Left forelimb (tissue), 1 donor: ENCODE results near the gene PRR5L.
"Not testable (repeated sequence)": the region's sequence is repeated elsewhere in the genome, so short reads cannot be mapped to it uniquely, and the experiment has no call there.

Source experiments
- DNase-seq: peaks from one replicate; pipeline ENCODE4 v3.0.0-alpha.2; 2018; ENCODE audit warnings: low spot score

Gene PRR5L

GRCh38 chr11:36499315-36499714 lies 203.2 kb downstream of the PRR5L start:
- no peak for DNase-seq

- DNase-seq, result no peak
These were observed 204.2 kb downstream of the PRR5L start for GRCh38 chr11:36500315-36500721.

- no peak for DNase-seq
These were observed 205.1 kb downstream of the PRR5L start for GRCh38 chr11:36501236-36501635.

GRCh38 chr11:36507824-36508489 lies 211.9 kb downstream of the PRR5L start:
- no peak for DNase-seq

- no peak for DNase-seq
These were observed 212.7 kb downstream of the PRR5L start for GRCh38 chr11:36508743-36509142.

- no peak for DNase-seq
These were observed 213.1 kb downstream of the PRR5L start for GRCh38 chr11:36509201-36509639.

GRCh38 chr11:36509694-36510593 lies 213.9 kb downstream of the PRR5L start, which contains the start of gene TRAF6:
TSS of gene TRAF6 (minus strand) at chr11:36510272. CDS start at chr11:36501515, 8,757 bp downstream.
- peak; percentile 94 for DNase-seq

- DNase-seq, result no peak
These were observed 214.5 kb downstream of the PRR5L start for GRCh38 chr11:36510594-36510942.

- DNase-seq, result not testable (repeated sequence)
These were observed 215.0 kb downstream of the PRR5L start for GRCh38 chr11:36511062-36511461.

GRCh38 chr11:36512016-36512415 lies 215.9 kb downstream of the PRR5L start:
- DNase-seq, result no peak

GRCh38 chr11:36513965-36514364 lies 217.9 kb downstream of the PRR5L start:
- DNase-seq, result no peak
